ENCODE measurements around the gene SUFU.

SUFU gene

GRCh38 chr10:102641402-102641801, 137.6 kb downstream of the SUFU start:
- no peak for DNase-seq (ENCODE audit: low read depth)

GRCh38 chr10:102641880-102642735, 138.3 kb downstream of the SUFU start:
- peak; percentile 98 for DNase-seq (ENCODE audit: low read depth)

- peak; percentile 67 for DNase-seq (ENCODE audit: low read depth)
These were observed 139.1 kb downstream of the SUFU start for GRCh38 chr10:102642736-102643335.

GRCh38 chr10:102643336-102644065, 139.7 kb downstream of the SUFU start:
- peak; percentile 81 for DNase-seq (ENCODE audit: low read depth)

- DNase-seq (ENCODE audit: low read depth), result peak; percentile 61
These were observed 140.4 kb downstream of the SUFU start, which contains the start of gene TRIM8 for GRCh38 chr10:102644066-102644645. Gene TRIM8, plus strand, starts transcription at chr10:102644479. Its CDS starts 139 bp downstream, at chr10:102644618.

- peak; percentile 85 for DNase-seq (ENCODE audit: low read depth)
These were observed 141.0 kb downstream of the SUFU start for GRCh38 chr10:102644646-102645387.

GRCh38 chr10:102645388-102645740, 141.6 kb downstream of the SUFU start:
- DNase-seq (ENCODE audit: low read depth), result peak; percentile 83

- peak; percentile 99 for DNase-seq (ENCODE audit: low read depth)
These were observed 142.2 kb downstream of the SUFU start for GRCh38 chr10:102645741-102646609.

GRCh38 chr10:102646610-102647442, 143.1 kb downstream of the SUFU start:
- no peak for DNase-seq (ENCODE audit: low read depth)

- no peak for DNase-seq (ENCODE audit: low read depth)
These were observed 143.9 kb downstream of the SUFU start for GRCh38 chr10:102647443-102648268.

GRCh38 chr10:102648269-102648888, 144.6 kb downstream of the SUFU start:
- no peak for DNase-seq (ENCODE audit: low read depth)

GRCh38 chr10:102648889-102649796, 145.4 kb downstream of the SUFU start:
- DNase-seq (ENCODE audit: low read depth), result no peak

- DNase-seq (ENCODE audit: low read depth), result no peak
These were observed 146.3 kb downstream of the SUFU start for GRCh38 chr10:102649797-102650654.

- no peak for DNase-seq (ENCODE audit: low read depth)
These were observed 147.1 kb downstream of the SUFU start for GRCh38 chr10:102650655-102651454.

GRCh38 chr10:102651455-102652169, 147.8 kb downstream of the SUFU start:
- DNase-seq (ENCODE audit: low read depth), result no peak
